ENCODE measurements around the gene SCLY.

DNA sequence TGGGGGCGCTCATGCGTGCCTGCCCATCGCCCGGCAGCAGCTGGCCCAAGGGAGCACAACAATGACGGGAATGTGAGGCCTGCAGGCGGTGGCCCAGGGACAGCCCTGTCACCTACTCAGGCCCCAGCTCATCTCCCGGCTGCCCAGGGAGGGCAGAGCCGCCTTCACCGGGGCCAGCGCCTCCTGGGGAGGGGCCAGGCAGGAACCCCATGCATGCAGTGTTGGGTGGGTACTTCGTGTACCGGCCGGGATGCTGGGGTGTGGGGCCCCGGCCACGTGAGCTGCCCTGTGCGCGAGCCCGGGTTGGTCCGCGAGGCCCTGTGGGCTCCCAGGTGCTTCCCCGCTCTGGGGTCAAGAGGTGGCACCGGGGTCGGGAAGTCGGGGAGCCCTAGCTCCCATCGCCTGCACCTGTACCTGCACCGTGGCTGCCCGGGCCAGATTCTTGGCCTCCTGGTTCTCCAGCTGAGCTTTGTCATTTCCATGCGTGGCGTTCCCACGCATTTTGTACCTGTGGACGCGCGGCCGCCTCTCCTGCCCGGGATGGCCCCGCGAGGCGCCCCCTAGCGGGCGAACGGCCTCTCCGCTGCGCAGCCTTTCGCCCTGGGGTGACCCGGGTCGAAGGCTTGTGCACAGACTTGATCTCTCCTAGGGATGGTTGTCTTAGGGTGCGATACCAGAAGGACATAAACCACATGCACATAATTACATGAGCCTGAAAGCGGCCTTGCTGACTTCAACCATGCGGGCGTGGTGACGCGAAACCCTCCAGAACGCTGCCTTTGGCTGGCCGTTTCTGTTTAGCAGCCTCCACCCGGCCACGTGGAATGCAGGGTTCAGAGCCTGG, 78.6 kb downstream of the SCLY start:
- no peak for TF ChIP-seq POLR2A (IDR thresholded peaks at IDR 0.05)
- TF ChIP-seq CTCF (IDR thresholded peaks at IDR 0.05) = peak in 4 of 5 experiments; percentile 23 to 48 (median 28)
